Fibroblast of skin of left biceps (primary cell): ENCODE results near the gene CD200R1L.

Experiments
- DNase-seq, 2 experiments: peaks; one replicate each; pipeline ENCODE4 v3.0.0-alpha.2; 2013; ENCODE audit warnings: low read depth in 2 of 2

Gene CD200R1L

GRCh38 chr3:112818289-112818688, 28.4 kb downstream of the CD200R1L start:
- DNase-seq, result no peak

- no peak for DNase-seq
Measured at GRCh38 chr3:112817797-112818196, 28.9 kb downstream of the CD200R1L start.

GRCh38 chr3:112817271-112817670, 29.4 kb downstream of the CD200R1L start:
- no peak for DNase-seq

GRCh38 chr3:112815981-112816380, 30.7 kb downstream of the CD200R1L start:
- DNase-seq, result no peak

GRCh38 chr3:112814266-112814665, 32.4 kb downstream of the CD200R1L start:
- DNase-seq, result peak; percentile 75 to 77

GRCh38 chr3:112813723-112814171, 32.9 kb downstream of the CD200R1L start:
- DNase-seq, result peak in 1 of 2 experiments; percentile 53

- DNase-seq, result no peak
Measured at GRCh38 chr3:112813016-112813415, 33.6 kb downstream of the CD200R1L start.

- DNase-seq, result no peak
Measured at GRCh38 chr3:112811917-112812660, 34.6 kb downstream of the CD200R1L start.

- peak; percentile 87 to 90 for DNase-seq
Measured at GRCh38 chr3:112811131-112811884, 35.4 kb downstream of the CD200R1L start.

- no peak for DNase-seq
Measured at GRCh38 chr3:112810561-112810960, 36.1 kb downstream of the CD200R1L start.

GRCh38 chr3:112808136-112808535, 38.5 kb downstream of the CD200R1L start:
- DNase-seq, result no peak

- no peak for DNase-seq
Measured at GRCh38 chr3:112807685-112808084, 39.0 kb downstream of the CD200R1L start.

- no peak for DNase-seq
Measured at GRCh38 chr3:112806903-112807302, 39.8 kb downstream of the CD200R1L start.

GRCh38 chr3:112805126-112805525, 41.5 kb downstream of the CD200R1L start:
- DNase-seq, result peak in 1 of 2 experiments; percentile 57

- DNase-seq, result no peak
Measured at GRCh38 chr3:112804021-112804420, 42.6 kb downstream of the CD200R1L start.

GRCh38 chr3:112803467-112803866, 43.2 kb downstream of the CD200R1L start:
- peak in 1 of 2 experiments; percentile 71 for DNase-seq

GRCh38 chr3:112802338-112802737, 44.3 kb downstream of the CD200R1L start:
- no peak for DNase-seq

- DNase-seq, result no peak
Measured at GRCh38 chr3:112799946-112800345, 46.7 kb downstream of the CD200R1L start.

GRCh38 chr3:112794622-112795172, 52.0 kb downstream of the CD200R1L start:
- DNase-seq, result no peak

GRCh38 chr3:112793326-112794081, 53.2 kb downstream of the CD200R1L start:
- no peak for DNase-seq

GRCh38 chr3:112791736-112792135, 54.9 kb downstream of the CD200R1L start:
- DNase-seq, result no peak

GRCh38 chr3:112789787-112790186, 56.9 kb downstream of the CD200R1L start:
- DNase-seq, result no peak
